Calu3 (cell line): ENCODE data around the gene WWTR1. TPM values are rescaled to one million over a fixed set of nuclear protein-coding genes. Genes with fewer than 3 reads are reported as not detected.

ENCODE experiments used
- BruUV-seq: library from RNA; stranded (reverse); fragments of 400-500 nt; replicated peaks from 2 replicates; lab custom pipeline; 2021; lab: Mats Ljungman, UMichigan
- CTCF ChIA-PET: fragments of 300-600 bp; sonication (Branson Sonifier 250); formaldehyde crosslinking; loops from one replicate; lab custom pipeline; 2022; ENCODE audit warnings: antibody characterized with exemption; lab: Charles Lee
- DNase-seq: peaks from one replicate; pipeline ENCODE4 v3.0.0; 2022
- H3K27ac Mint-ChIP-seq: one replicate; pipeline ENCODE4 v1.8.0; 2022; ENCODE audit warnings: mixed read lengths; ENCODE audit not compliant: unreplicated experiment
- H3K27me3 Mint-ChIP-seq: one replicate; pipeline ENCODE4 v1.8.0; 2022; ENCODE audit warnings: mixed read lengths; ENCODE audit not compliant: unreplicated experiment
- H3K36me3 Mint-ChIP-seq: one replicate; pipeline ENCODE4 v1.8.0; 2022; ENCODE audit warnings: mild to moderate bottlenecking, moderate library complexity, mixed read lengths; ENCODE audit not compliant: insufficient read depth, unreplicated experiment
- H3K4me1 Mint-ChIP-seq: one replicate; pipeline ENCODE4 v1.8.0; 2022; ENCODE audit warnings: mild to moderate bottlenecking, low read depth, mixed read lengths; ENCODE audit not compliant: unreplicated experiment
- H3K4me3 Mint-ChIP-seq: one replicate; pipeline ENCODE4 v1.8.0; 2022; ENCODE audit warnings: mild to moderate bottlenecking, low read depth, moderate library complexity, mixed read lengths; ENCODE audit not compliant: unreplicated experiment
- H3K9me3 Mint-ChIP-seq: one replicate; pipeline ENCODE4 v1.8.0; 2022; ENCODE audit warnings: low read depth, mixed read lengths; ENCODE audit not compliant: unreplicated experiment
- CTCF ChIP-seq: fragments of 200-600 bp; IDR thresholded peaks from one replicate; pipeline ENCODE4 v1.8.0; 2022; ENCODE audit warnings: antibody characterized with exemption; ENCODE audit not compliant: unreplicated experiment
- intact Hi-C: fragments of 100-400 bp; cut with micrococcal nuclease; formaldehyde crosslinking; loops from one replicate; pipeline ENCODE4 v1.10.0; 2022; ENCODE audit not compliant: unreplicated experiment
- total RNA-seq: library from RNA; stranded (reverse); gene quantifications from 2 replicates; pipeline ENCODE4 v1.2.3, GENCODE V29; 2022

The WWTR1 gene
- total RNA-seq, 1 experiment from 2014 or later: 269 TPM

GRCh38 chr3:149612456-149612855 is 45.4 kb downstream of the WWTR1 start:
- H3K4me1 Mint-ChIP-seq: peaks cover 81% of the 10 kb centered on the region
- intact Hi-C loops: no loop called here
- H3K9me3 Mint-ChIP-seq: no peaks in the 10 kb centered on the region
- H3K36me3 Mint-ChIP-seq: peaks cover 53% of the 10 kb centered on the region
- DNase-seq: no peak
- no peak overlapping the region for H3K4me3 Mint-ChIP-seq
- TF ChIP-seq CTCF: no peak
- no peaks in the 10 kb centered on the region for H3K27me3 Mint-ChIP-seq
- CTCF ChIA-PET: interaction anchor here (0.6 to 1.2 kb wide), 3 partner anchors 15 to 226 kb away, joined by 3 read pairs; no protein-coding TSS in a partner anchor
- no TSS peak for BruUV-seq
- peak overlapping the region; percentile 4 for H3K27ac Mint-ChIP-seq

GRCh38 chr3:149611149-149611548 is 46.7 kb downstream of the WWTR1 start:
- CTCF ChIA-PET: interaction anchor here (1.2 to 1.8 kb wide), 6 partner anchors 11 to 106 kb away, joined by 3 to 4 read pairs (median 3); no protein-coding TSS in a partner anchor
- Mint-ChIP-seq H3K27me3 (no peaks in the 10 kb centered on the region), H3K9me3 (no peaks in the 10 kb centered on the region), H3K36me3 (peaks cover 59% of the 10 kb centered on the region), H3K27ac (peak overlapping the region; percentile 16), H3K4me1 (peaks cover 81% of the 10 kb centered on the region), H3K4me3 (no peak overlapping the region)
- BruUV-seq: no TSS peak
- DNase-seq: no peak
- intact Hi-C loops: no loop called here
- no peak for TF ChIP-seq CTCF

- CTCF ChIA-PET: interaction anchor here (1.0 to 2.2 kb wide), 8 partner anchors 8 to 48 kb away, joined by 3 to 6 read pairs (median 4); partner anchors contain the start of gene WWTR1
Observed at GRCh38 chr3:149610351-149611105, 47.3 kb downstream of the WWTR1 start.

GRCh38 chr3:149609595-149609994 is 48.2 kb downstream of the WWTR1 start:
- Mint-ChIP-seq H3K27ac (peak overlapping the region; percentile 92), H3K4me3 (peak overlapping the region; percentile 31), H3K27me3 (no peaks in the 10 kb centered on the region)

More at GRCh38 chr3:149610351-149611105, 47.3 kb downstream of the WWTR1 start:
- H3K9me3 Mint-ChIP-seq: no peaks in the 10 kb centered on the region
- peaks cover 81% of the 10 kb centered on the region for H3K4me1 Mint-ChIP-seq
- BruUV-seq: no TSS peak
- H3K36me3 Mint-ChIP-seq: peaks cover 54% of the 10 kb centered on the region
- H3K27ac Mint-ChIP-seq: peak overlapping the region; percentile 92
- intact Hi-C loops: no loop called here
- no peaks in the 10 kb centered on the region for H3K27me3 Mint-ChIP-seq
- no peak for DNase-seq
- H3K4me3 Mint-ChIP-seq: peak overlapping the region; percentile 31
- no peak for TF ChIP-seq CTCF

More at GRCh38 chr3:149609595-149609994, 48.2 kb downstream of the WWTR1 start:
- no peak for TF ChIP-seq CTCF
- Mint-ChIP-seq H3K36me3 (peaks cover 61% of the 10 kb centered on the region), H3K4me1 (peaks cover 82% of the 10 kb centered on the region), H3K9me3 (no peaks in the 10 kb centered on the region)
- CTCF ChIA-PET: interaction anchor here (1.0 to 2.2 kb wide), 8 partner anchors 9 to 79 kb away, joined by 3 to 6 read pairs (median 4); partner anchors contain the start of gene WWTR1
- intact Hi-C loops: no loop called here
- no TSS peak for BruUV-seq
- no peak for DNase-seq
